HG03064 (cell line): ENCODE results near the gene CUEDC2.

Source experiments
- ATAC-seq: cut with Tn5 transposase; IDR thresholded peaks from one replicate; pipeline ENCODE4 v1.9.1; 2021; ENCODE audit warnings: low read depth; ENCODE audit not compliant: unreplicated experiment

The CUEDC2 gene

GRCh38 chr10:102432162-102432950 lies at the start of gene CUEDC2:
TSS of gene CUEDC2 (minus strand) at chr10:102432574. CDS start at chr10:102425188, 7,386 bp downstream.
- peak; percentile 77 for ATAC-seq

- no peak for ATAC-seq
Measured at GRCh38 chr10:102480396-102480795, 48.0 kb upstream of the CUEDC2 start.

GRCh38 chr10:102479651-102480050 lies 47.3 kb upstream of the CUEDC2 start:
- ATAC-seq: no peak

GRCh38 chr10:102476466-102477141 lies 44.2 kb upstream of the CUEDC2 start:
- ATAC-seq: no peak

- no peak for ATAC-seq
Measured at GRCh38 chr10:102475451-102476040, 43.2 kb upstream of the CUEDC2 start.

- no peak for ATAC-seq
Measured at GRCh38 chr10:102473445-102474331, 41.3 kb upstream of the CUEDC2 start.

GRCh38 chr10:102470579-102471546 lies 38.5 kb upstream of the CUEDC2 start:
- no peak for ATAC-seq

- ATAC-seq: no peak
Measured at GRCh38 chr10:102468683-102469082, 36.3 kb upstream of the CUEDC2 start.

GRCh38 chr10:102467971-102468438 lies 35.6 kb upstream of the CUEDC2 start:
- ATAC-seq: no peak

GRCh38 chr10:102467318-102467717 lies 34.9 kb upstream of the CUEDC2 start:
- ATAC-seq: no peak

- no peak for ATAC-seq
Measured at GRCh38 chr10:102465466-102465865, 33.1 kb upstream of the CUEDC2 start.

GRCh38 chr10:102463983-102464382 lies 31.6 kb upstream of the CUEDC2 start:
- ATAC-seq: no peak

- ATAC-seq: no peak
Measured at GRCh38 chr10:102462512-102463054, 30.2 kb upstream of the CUEDC2 start.

GRCh38 chr10:102461187-102462054 lies 29.0 kb upstream of the CUEDC2 start:
- peak; percentile 71 for ATAC-seq

GRCh38 chr10:102460836-102461186 lies 28.4 kb upstream of the CUEDC2 start:
- peak; percentile 34 for ATAC-seq

GRCh38 chr10:102458656-102459055 lies 26.3 kb upstream of the CUEDC2 start:
- no peak for ATAC-seq

GRCh38 chr10:102457591-102458150 lies 25.3 kb upstream of the CUEDC2 start:
- no peak for ATAC-seq
